A673 (cell line): ENCODE results near the gene PPARGC1A.

Source experiments
- CTCF ChIP-seq: fragments of 300-800, 200-600 bp; sonication (generic); conservative IDR thresholded peaks from 2 replicates; pipeline ENCODE4 v1.5.1; 2017; ENCODE audit warnings: low read depth, mild to moderate bottlenecking, antibody characterized with exemption, low read length, moderate library complexity, mixed read lengths
- EZH2 ChIP-seq: fragments of 200-600 bp; sonication (generic); IDR thresholded peaks from 2 replicates; pipeline ENCODE4 v1.6.1; 2017; ENCODE audit warnings: borderline replicate concordance, low read depth, mild to moderate bottlenecking, mixed read lengths, antibody characterized with exemption, low read length; ENCODE audit not compliant: poor library complexity, severe bottlenecking

- no peak for TF ChIP-seq CTCF
- no peak for TF ChIP-seq EZH2
Measured at GRCh38 chr4:23746672-23747071, 143.2 kb downstream of the PPARGC1A start.
